Vagina (tissue), 2 donors: Measurements from ENCODE around the gene MIXL1.

Experiments used
- CTCF ChIP-seq, 3 experiments: fragments of 450-650 bp in 2 of 3; fragments of 200-600 bp in 1 of 3; sonication (generic) in 1 of 3; IDR thresholded peaks; one replicate each; pipeline ENCODE4 v1.5.1; 2017 to 2019; ENCODE audit warnings: antibody characterized with exemption in 3 of 3, mild to moderate bottlenecking in 2 of 3, moderate library complexity in 2 of 3
- POLR2A ChIP-seq, 2 donors: fragments of 450-650 bp; IDR thresholded peaks; one replicate each; pipeline ENCODE4 v1.6.1; 2017; ENCODE audit warnings: antibody characterized with exemption in 2 of 2, mild to moderate bottlenecking in 2 of 2, moderate library complexity in 2 of 2

- TF ChIP-seq CTCF (IDR thresholded peaks at IDR 0.05) (no peak), POLR2A (IDR thresholded peaks at IDR 0.05) (no peak)
Observed at GRCh38 chr1:226181996-226182714, 41.3 kb upstream of the MIXL1 start.
